Right kidney (tissue), 9 donors: Measurements from ENCODE around the gene DIDO1.
A peak's percentile ranks its signal among the peaks of the same experiment; 100 is the strongest.

Source experiments
- DNase-seq: peaks from one replicate; pipeline ENCODE4 v3.0.0-alpha.2; 2016
- long read RNA-seq, 8 donors: transcript quantifications; one replicate each; lab custom pipeline, GENCODE V29; 2026

DIDO1 gene
- long read RNA-seq, donor 1, transcript DIDO1-202 (6 exons, 2,707 nt): major isoform, 5 of 47 reads
- long read RNA-seq, donor 1, partial matches to known transcripts: 0 of 47 reads
- long read RNA-seq, donor 1, other reads (novel, unspliced or antisense): 39 of 47 reads
- long read RNA-seq, donor 2, partial matches to known transcripts: 60 of 63 reads
- long read RNA-seq, donor 2, other reads (novel, unspliced or antisense): 0 of 63 reads
- long read RNA-seq, donor 3, partial matches to known transcripts: 12 of 30 reads
- long read RNA-seq, donor 3, other reads (novel, unspliced or antisense): 14 of 30 reads
- long read RNA-seq, donor 4, transcript DIDO1-202 (6 exons, 2,707 nt): major isoform, 6 of 31 reads
- long read RNA-seq, donor 4, partial matches to known transcripts: 23 of 31 reads
- long read RNA-seq, donor 4, other reads (novel, unspliced or antisense): 0 of 31 reads
- long read RNA-seq, donor 5, full-length matches to known transcripts: 8 of 51 reads
- long read RNA-seq, donor 5, partial matches to known transcripts: 0 of 51 reads
- long read RNA-seq, donor 5, other reads (novel, unspliced or antisense): 43 of 51 reads
- long read RNA-seq, donor 6, partial matches to known transcripts: 0 of 4 reads
- long read RNA-seq, donor 6, other reads (novel, unspliced or antisense): 0 of 4 reads
- long read RNA-seq, donor 7, transcript DIDO1-202 (6 exons, 2,707 nt): major isoform, 8 of 11 reads
- long read RNA-seq, donor 7, partial matches to known transcripts: 0 of 11 reads
- long read RNA-seq, donor 7, other reads (novel, unspliced or antisense): 0 of 11 reads
- long read RNA-seq, donor 8, transcript DIDO1-205 (6 exons, 2,833 nt): major isoform, 6 of 15 reads
- long read RNA-seq, donor 8, transcript DIDO1-202 (6 exons, 2,707 nt): minor isoform, 5 of 15 reads
- long read RNA-seq, donor 8, partial matches to known transcripts: 0 of 15 reads
- long read RNA-seq, donor 8, other reads (novel, unspliced or antisense): 0 of 15 reads

DNA sequence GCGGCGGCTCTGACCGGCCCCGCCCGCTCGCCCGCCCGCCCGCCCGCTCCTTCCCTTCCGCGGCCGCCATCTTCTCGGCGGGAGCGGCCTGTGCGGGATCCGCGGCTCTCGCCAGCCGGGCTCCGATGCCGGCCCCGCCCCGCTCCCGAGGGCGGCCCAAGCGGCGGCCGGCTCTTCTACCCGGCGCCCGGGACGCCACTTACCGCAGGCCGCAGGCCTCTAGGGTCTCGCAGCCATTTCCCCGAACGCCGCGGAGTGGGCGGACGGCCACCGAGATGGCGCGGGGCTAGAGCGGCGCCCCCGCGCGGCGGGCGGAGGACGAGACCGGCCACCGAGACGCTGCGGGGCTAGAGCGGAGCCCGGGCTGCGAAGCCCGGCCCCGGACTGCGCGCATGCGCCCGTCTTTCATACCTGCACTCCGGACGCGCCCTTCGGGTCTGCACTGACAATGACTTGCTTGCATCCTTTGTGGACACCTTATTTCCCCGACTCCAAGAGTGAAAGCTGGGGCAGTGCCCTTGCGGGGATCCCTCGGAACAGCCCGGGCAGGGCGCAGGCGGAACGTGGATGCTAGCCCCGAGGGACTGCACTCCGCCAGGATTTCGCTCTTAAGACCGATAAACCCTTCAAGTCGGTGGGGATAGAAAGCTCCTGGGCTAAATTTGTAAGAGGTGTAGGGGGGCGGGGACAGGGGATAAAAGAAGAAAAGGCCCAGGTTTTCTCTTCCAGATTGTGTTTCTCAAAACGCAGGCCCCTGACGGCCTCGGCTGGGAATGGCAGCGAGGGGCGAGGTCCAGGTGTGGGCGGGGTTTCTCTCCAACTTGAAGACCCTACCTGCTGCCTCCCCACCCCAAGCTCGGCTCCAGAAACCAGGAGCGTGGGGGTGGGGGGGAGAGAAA, at the start of gene DIDO1:
Gene DIDO1 (minus strand): TSS at position 277 of the 899 bp plus-strand sequence.
- DNase-seq: peak; percentile 97

DNA sequence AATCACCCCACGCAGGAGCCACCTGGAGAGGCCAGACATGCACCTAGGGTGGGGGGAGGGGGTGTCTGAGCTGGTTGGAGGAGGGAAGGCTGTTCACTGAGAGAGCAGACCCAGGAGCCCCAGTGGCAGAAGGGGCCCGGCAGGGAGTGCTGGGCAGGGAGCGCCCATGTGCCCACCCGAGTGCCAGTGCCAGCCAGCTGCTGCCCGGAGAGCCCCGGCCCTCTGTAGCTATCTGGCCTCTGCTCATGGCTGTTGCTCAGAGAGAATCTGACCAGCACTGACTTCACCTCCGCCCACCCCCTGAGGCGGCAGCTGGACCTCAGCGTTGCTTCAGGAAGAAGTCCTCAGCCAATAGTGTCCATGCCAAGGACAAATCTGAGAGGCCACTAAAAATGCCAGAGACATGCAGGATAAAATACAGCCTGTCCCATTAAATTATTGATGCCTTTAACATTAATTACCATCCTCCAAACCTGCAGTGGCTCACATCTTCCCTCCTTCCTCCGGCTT, 49.0 kb upstream of the DIDO1 start:
- DNase-seq: no peak

DNA sequence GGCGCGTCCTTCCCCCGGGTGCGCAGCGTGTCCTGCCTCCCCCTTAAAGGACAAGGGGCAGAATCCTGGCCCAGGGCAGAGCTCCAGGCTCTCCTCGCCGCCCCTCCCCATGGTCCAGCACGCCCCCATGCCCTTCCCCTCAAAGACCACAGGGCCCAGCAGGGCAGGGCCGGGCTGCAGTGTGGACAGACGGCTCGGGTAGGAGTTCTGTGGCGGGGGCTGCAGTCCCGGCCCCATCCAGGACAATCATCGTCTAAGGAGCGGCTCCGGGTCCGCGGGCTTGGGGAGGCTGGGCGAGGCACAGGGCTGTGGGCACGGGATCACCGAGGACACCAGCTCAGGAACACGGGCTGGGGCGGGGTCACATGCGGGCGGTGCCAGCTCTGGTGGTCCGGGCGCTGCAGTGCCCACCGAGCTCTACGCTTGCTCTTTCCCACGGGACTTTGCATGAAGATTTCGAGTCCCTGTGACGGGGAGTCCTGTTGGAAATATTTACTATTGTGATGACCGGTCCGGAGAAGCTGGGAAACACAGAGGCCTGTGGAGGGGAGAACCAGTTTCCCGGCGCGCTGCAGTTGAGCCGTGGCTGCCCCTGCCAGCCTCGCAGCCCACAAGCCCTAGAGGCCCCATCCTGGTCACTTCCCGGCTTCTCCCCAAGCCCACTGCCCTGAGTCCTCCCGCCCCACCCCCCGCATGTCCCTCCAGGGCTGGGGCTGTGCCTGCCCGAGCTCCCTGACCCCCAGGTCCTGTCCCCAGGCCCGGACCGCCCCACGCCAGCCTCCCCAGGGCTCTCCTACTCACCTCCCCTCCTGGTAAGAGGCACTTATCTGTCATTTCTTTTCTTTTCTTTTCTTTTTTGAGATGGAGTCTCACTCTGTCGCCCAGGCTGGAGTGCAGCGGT, 46.8 kb upstream of the DIDO1 start:
- peak; percentile 32 for DNase-seq

DNA sequence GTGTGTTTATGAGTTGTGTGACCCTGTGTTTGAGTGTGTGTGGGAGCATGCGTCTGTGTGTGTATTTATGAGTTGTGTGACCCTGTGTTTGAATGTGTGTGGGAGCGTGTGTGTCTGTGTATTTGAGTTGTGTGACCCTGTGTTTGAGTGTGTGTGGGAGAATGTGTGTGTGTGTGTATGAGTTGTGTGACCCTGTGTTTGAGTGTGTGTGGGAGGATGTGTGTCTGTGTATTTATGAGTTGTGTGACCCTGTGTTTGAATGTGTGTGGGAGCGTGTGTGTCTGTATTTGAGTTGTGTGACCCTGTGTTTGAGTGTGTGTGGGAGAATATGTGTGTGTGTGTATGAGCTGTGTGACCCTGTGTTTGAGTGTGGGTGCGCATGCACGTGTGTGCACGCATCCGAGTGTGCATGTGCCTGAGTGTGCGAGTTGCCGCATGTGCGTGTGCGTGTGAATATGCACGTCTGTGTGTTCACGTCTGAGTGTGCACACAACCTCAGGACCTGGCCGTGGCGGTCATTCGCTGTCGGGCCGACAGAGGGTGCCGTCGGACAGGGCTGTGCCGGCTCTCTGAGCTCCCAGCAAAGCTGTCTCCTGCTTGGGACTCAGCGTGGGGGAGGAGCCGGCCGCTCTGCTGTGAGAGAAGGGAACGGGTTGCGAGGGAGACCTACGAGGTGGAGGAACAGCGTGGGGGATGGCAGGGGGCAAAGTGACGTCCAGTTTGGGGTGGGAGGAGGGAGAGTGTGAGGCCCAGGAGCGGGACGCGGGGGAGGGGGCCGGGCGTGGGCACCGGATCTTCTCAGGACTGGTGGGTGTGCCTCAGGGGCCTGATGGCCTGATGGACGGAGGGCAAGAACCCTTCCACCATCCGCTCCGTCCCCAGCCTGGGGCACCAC, 45.9 kb upstream of the DIDO1 start:
- DNase-seq: peak; percentile 62

DNA sequence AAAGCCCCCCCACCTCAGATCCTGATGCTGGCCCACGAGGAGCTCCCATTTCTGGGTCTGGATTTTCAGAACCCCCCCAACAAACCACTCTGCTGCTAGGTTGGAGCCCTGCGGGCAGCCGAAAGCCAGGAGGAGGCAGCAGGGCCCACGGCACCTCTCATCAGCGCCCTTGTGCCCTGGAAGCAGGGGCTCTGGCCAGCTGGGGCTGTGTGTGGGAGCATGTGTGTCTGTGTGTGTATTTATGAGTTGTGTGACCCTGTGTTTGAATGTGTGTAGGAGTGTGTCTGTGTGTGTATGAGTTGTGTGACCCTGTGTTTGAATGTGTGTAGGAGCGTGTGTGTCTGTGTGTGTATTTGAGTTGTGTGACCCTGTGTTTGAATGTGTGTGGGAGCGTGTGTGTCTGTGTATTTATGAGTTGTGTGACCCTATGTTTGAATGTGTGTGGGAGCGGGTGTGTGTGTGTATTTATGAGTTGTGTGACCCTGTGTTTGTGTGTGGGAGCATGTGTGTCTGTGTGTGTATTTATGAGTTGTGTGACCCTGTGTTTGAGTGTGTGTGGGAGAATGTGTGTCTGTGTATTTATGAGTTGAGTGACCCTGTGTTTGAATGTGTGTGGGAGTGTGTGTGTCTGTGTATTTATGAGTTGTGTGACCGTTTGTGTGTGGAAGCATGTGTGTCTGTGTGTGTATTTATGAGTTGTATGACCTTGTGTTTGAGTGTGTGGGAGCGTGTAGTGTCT, 45.1 kb upstream of the DIDO1 start:
- no peak for DNase-seq

DNA sequence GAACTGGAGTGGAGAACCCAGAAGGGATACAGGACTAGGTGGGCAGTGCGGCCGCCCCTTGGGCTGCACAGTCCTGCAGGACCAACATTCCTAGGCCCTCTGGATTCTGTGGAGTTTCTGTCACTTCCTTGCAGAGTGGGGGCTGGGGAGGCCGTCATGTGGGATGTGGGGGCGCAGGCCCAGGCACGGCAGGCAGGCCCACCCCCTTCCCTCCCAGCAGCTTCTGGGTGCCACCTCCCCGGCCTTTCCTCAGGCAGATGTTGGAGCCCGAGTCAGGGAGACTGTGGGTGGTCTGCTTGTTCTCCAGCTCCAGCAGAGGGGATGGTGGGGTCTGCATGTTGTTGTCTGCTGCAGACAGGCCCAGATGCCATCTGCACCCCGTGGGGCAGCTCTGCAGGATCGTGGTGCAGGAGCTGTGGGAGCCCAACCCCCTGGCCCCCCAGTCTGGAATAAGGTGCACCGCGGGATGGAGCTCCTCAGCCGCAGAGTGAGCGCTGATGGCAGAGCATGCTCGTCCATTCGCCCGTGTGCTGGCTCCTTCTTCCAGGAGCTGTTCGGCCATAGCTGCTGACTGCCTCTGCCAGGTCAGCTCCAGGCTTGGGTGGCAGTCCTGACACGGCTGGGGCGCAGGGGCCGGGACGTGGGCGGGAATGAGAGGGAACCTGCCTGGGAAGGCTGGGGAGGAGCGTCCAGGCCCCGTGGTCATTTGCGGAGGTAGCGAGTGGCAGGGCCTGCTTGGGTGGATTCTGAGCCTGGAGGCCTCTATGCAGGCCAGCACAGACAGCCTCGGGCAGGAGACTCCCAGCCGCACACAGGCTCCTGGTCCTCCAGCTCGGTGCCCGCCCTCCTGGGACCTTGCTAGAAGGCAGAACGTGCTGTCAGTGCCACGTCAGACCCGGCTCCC, 44.3 kb upstream of the DIDO1 start:
- no peak for DNase-seq

DNA sequence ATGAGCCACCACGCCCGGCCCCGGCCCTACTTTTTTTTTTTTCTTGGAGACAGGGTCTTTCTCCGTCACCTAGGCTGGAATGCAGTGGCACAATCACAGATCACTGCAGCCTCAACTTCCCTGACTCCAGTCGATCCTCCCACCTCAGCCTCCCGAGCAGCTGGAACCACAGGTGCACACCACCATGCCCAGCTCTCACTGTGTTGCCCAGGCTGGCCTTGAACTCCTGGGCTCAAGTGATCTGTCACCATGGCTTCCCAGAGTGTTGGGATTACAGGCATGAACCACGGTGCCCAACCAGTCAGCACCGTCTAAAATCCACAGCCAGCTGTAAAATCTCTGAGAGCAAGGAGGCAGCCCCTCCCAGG, 43.6 kb upstream of the DIDO1 start:
- DNase-seq: no peak

DNA sequence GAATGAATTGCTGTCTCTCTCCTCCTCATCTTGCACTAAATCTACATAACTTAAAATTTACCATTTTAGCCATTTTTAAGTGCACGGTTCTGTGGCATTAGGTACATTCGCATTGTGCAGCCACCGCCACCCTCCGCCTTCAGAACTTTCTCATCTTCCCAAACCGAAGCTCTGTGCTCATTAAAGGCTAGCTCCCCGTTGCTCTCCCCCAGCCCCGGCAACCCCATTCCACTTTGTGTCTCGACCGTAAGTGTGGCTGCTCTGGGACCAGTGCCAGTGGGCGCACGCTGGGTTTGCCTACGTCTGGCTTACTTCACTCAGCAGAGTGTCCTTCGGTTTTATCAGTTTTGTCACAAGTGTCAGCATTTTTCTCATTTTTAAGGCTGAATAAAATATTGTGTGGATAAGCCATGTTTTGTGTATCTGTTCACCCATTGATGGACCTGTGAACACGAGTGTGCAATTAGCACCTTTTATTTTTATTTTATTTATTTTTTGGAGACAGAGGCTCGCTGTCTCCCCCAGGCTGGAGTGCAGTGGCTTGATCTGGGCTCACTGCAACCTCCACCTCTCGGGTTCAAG, 43.0 kb upstream of the DIDO1 start:
- no peak for DNase-seq

DNA sequence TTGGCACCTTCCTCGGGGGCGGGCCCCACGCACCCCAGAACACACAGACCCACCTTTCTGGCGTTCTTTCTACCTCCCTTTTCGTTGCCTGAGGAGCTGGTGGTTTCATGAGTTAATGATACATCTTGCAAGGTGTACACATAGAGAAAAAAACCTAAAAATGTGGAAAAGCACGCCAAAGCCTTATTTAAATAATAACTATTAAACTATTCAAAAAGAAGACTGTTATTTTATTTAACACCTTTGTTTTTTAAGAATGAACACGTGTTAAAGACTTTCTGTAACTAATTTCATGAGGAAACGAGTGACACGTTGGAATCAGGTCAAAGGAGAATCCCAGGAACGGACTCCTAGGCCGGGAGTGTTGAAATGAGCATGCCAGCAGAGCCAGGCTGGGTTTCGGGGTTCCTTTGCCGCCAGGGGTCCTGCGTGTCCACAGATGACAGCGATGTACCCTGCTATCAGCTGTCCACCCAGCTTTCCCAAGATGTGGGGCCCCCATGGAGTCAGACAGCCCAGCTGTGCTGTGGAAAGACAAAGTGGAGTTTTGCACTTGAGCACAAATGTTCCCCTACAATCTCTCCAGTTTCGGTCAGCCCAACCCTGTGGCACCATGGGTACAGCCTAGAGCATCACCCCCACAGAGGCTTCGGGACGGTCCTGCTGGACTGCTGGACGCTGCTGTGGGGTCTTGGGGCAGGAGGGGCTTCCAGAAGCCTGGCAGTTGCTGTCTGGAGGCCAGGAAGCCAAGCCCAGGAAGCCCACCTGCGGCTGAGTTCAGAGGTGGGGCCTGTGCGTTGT, 42.3 kb upstream of the DIDO1 start:
- DNase-seq: no peak

DNA sequence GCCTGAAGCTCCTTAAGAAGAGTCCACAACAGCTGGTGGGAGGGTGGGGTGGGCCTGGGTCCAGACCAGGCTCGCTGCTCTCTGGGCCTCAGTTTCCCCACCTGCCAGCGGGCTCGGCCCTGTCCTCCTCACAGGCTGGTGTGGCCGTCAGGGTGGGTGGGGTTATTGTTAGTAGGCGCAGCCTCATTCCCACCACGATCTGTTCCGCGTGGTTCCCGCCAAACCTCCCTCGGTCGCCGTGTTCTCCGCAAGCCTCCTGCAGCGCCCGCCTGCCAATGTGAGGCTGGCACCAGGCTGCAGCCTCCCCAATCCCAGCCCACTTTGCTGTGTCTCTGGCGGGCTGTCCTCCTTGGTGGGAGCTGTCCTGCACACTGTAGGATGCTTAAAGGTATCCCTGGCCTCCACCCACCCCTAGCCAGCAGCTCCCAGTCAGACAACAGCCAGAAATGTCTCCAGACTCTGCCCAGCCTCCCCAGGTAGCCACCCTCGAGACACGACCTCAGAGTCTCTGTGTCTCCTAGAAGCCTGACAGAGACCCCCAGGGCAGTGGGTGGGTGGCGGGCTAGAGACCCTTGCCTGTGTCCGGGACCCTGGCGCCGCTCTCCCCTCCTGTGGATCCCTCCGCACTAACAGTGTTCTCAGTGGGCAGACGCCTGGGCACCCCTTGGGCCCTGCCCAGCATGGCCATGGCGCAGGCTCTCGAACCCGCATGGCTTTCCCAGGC, 41.5 kb upstream of the DIDO1 start:
- DNase-seq: no peak

DNA sequence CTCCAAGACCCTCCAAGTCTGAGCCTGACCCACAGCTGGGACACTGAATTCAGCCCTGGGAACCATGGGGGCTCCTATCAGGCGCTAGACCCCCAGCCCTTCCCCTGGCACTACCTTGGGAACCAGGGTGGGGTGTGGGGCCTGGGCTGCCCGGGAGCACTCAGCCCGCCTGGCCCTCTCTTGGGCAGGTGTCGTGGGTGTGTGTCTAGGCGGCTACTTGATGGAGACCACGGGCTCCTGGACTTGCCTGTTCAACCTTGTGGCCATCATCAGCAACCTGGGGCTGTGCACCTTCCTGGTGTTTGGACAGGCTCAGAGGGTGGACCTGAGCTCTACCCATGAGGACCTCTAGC, 40.8 kb upstream of the DIDO1 start:
- no peak for DNase-seq

DNA sequence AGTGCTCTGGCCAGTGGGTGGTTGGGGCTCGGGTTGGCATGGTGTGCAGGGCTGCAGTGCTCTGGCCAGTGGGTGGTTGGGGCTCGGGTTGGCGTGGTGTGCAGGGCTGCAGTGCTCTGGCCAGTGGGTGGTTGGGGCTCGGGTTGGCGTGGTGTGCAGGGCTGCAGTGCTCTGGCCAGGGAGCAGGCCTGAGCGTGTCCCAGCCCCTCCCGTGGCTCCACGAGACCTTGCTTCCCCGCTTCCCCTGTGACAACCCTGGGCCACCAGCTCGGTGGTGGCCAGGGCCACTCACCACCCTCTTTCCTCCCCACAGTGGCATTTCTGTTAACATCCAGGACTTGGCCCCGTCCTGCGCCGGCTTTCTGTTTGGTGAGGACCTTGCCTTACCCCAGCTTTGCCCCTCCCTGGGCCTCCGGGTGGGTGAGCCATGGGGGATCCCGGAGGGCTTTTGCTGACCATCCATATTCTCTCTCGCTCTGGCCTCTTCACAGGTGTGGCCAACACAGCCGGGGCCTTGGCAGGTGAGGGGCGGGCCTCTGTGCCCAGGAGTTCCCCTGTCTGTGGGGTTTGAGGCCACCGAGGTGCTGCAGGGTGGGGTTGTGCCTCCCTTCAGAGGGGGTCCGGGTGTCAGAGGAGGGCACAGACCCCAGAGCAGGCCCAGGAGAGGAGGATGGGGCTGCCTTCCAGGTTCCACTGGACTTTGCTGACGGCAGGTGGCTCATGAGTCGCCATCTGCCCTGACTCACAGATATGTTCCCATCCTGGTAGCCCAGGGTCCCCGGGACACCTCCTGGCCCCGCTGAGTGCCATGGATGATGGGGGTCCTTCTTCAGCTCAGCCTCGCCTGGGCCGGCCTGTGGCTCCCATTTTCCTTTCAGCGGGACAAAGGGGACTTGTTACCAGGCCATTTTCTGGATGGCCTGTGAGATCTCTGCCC, 40.2 kb upstream of the DIDO1 start:
- DNase-seq: no peak

DNA sequence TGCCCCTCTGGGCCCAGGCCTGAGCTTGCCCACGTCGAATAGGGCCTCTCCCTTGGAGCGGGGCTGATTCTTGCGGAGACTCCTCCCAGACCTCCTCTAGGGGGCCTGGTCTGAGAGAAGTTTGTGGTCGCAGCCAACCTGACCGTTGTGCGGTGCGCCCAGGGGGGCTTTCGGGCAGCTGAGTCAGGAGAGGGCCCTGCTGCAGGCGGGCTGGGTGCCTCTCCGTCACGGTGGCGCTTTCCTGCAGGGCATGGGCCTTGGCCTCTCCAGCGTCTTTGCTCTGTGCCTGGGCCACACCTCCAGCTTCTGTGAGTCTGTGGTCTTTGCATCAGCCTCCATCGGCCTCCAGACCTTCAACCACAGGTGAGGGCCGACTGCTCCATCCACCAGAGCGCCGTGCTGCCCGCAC, 39.1 kb upstream of the DIDO1 start:
- no peak for DNase-seq

DNA sequence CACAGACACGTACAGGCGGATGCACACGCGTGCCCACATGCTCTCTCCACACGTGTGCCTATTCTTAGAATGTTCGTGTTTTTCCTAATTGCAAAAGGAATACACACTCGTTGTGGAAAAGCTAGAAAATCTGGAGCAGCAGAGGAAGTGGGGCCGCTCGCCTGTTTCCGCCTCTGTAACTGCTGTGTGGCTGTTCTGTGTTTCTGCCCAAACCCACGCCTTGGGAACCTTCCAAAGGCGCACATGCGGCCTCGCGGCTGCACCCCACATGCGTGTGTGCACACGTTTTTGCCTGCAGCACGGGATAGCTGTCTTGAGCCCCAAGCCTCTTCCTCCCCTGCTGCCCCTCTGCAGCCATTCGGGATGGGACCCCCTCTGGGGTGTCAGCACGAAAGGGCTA, 38.4 kb upstream of the DIDO1 start:
- DNase-seq: no peak
